ENCODE data around the gene TENM4.

GRCh38 chr11:79418241-79418640 is 22.6 kb downstream of the TENM4 start:
- no peak for TF ChIP-seq CTCF (IDR thresholded peaks at IDR 0.05)
- TF ChIP-seq EP300 (IDR thresholded peaks at IDR 0.05), result no peak
